PC-9 (cell line): ENCODE measurements around the gene NFKBIA.

ENCODE experiments used
- CTCF ChIP-seq: fragments of 200-600 bp; sonication (generic); conservative IDR thresholded peaks from 2 replicates; pipeline ENCODE4 v1.6.1; 2017; ENCODE audit warnings: mixed run types, antibody characterized with exemption, mild to moderate bottlenecking, moderate library complexity
- EZH2 ChIP-seq: fragments of 200-600 bp; sonication (generic); IDR thresholded peaks from 2 replicates; pipeline ENCODE4 v1.8.0; 2017; ENCODE audit warnings: antibody characterized with exemption, low read depth

- TF ChIP-seq CTCF = no peak
- no peak for TF ChIP-seq EZH2
Measured at GRCh38 chr14:35409595-35409994, 5.0 kb upstream of the NFKBIA start.
